ENCODE data around the gene EXOC4.
"Not testable (repeated sequence)": the region's sequence is repeated elsewhere in the genome, so short reads cannot be mapped to it uniquely, and the experiment has no call there.

Gene EXOC4

DNA sequence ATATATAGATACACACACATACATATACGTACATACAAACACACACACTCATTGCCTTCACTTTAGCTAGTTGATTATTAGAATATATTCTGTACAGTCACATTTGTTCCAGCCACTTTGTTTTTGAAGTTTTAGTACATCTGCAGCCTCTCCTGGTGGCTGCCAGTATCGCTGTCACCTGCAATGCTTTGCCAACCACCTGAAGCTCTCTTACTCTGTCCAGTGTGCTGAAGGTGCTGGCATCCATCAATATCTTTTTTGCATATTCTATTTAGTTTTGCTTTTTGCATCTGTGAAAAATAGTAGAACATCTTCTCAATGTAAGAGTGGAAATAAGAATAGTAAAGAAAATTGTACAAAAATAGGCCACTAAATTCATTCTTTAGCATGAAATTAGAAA lies 388.6 kb downstream of the EXOC4 start:
- H3K9me3 ChIP-seq (ENCODE audit: control extremely low read depth in 1 of 5, control insufficient read depth in 4 of 5, insufficient read depth in 2 of 5, low read depth in 1 of 5, low read length in 4 of 5) = peaks cover 0 to 1% (median 0%) of the 10 kb centered on the region in 5 experiments
- peaks cover 0 to 4% (median 2%) of the 10 kb centered on the region in 4 experiments for H3K36me3 ChIP-seq (ENCODE audit: control insufficient read depth in 4 of 4, insufficient read depth in 4 of 4, low read length in 3 of 4)
- H3K4me1 ChIP-seq (ENCODE audit: control extremely low read depth in 1 of 4, control insufficient read depth in 4 of 4, insufficient read depth in 4 of 4, low read length in 3 of 4) = peaks cover 0 to 8% (median 2%) of the 10 kb centered on the region in 4 experiments
- no peaks in the 10 kb centered on the region for H3K27me3 ChIP-seq (replicated peaks in 2 of 5; ENCODE audit: control insufficient read depth in 4 of 5, insufficient read depth in 5 of 5, low read length in 4 of 5)
- WGBS (ENCODE audit: insufficient coverage) = 100% methylated on average over 1 of the region's 2 CpGs
- ChIA-PET CTCF (interaction anchor here (1.0 to 1.2 kb wide), 2 partner anchors 12 to 55 kb away, joined by 3 to 4 read pairs; no protein-coding TSS in a partner anchor), POLR2A (no interaction called here)
- DNase-seq = no peak
- H3K4me3 ChIP-seq (ENCODE audit: control insufficient read depth in 1 of 7, extremely low read depth in 1 of 7, insufficient read depth in 4 of 7, low read depth in 2 of 7, low read length in 6 of 7) = no peak overlapping the region
- no peak overlapping the region for H3K27ac ChIP-seq (ENCODE audit: insufficient read depth in 1 of 2, low read depth in 1 of 2, low read length in 2 of 2, poor library complexity in 1 of 2, severe bottlenecking in 2 of 2)

DNA sequence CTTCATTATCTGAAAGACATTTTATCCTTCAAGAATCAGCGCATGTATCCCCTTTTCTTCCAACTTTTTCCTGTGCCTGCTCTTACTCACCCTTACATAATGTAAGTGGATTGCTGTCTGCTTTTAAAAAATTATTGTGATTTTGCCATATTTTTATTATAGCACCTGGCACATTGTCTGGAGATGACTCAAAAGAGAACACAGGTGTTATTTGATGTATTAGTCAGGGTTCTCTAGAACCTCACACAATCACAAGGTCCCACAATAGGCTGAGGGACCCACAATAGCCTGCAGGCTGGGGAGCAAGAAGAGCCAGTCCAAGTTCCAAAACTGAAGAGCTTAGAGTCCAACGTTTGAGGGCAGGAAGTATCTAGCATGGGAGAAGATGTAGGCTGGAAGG lies 390.0 kb downstream of the EXOC4 start:
- H3K27ac ChIP-seq (ENCODE audit: insufficient read depth in 1 of 2, low read depth in 1 of 2, low read length in 2 of 2, poor library complexity in 1 of 2, severe bottlenecking in 2 of 2) = no peak overlapping the region
- peaks cover 0 to 4% (median 2%) of the 10 kb centered on the region in 4 experiments for H3K36me3 ChIP-seq (ENCODE audit: control insufficient read depth in 4 of 4, insufficient read depth in 4 of 4, low read length in 3 of 4)
- H3K4me3 ChIP-seq (ENCODE audit: control insufficient read depth in 1 of 7, extremely low read depth in 1 of 7, insufficient read depth in 4 of 7, low read depth in 2 of 7, low read length in 6 of 7) = no peak overlapping the region
- no peak for DNase-seq
- peaks cover 0 to 14% (median 5%) of the 10 kb centered on the region in 4 experiments for H3K4me1 ChIP-seq (ENCODE audit: control extremely low read depth in 1 of 4, control insufficient read depth in 4 of 4, insufficient read depth in 4 of 4, low read length in 3 of 4)
- POLR2A ChIA-PET = no interaction called here
- peaks cover 0 to 1% (median 0%) of the 10 kb centered on the region in 5 experiments for H3K9me3 ChIP-seq (ENCODE audit: control extremely low read depth in 1 of 5, control insufficient read depth in 4 of 5, insufficient read depth in 2 of 5, low read depth in 1 of 5, low read length in 4 of 5)
- CTCF ChIA-PET = no interaction called here
- H3K27me3 ChIP-seq (replicated peaks in 2 of 5; ENCODE audit: control insufficient read depth in 4 of 5, insufficient read depth in 5 of 5, low read length in 4 of 5) = no peaks in the 10 kb centered on the region
- 100% methylated on average over 1 of the region's 2 CpGs for WGBS (ENCODE audit: insufficient coverage)

DNA sequence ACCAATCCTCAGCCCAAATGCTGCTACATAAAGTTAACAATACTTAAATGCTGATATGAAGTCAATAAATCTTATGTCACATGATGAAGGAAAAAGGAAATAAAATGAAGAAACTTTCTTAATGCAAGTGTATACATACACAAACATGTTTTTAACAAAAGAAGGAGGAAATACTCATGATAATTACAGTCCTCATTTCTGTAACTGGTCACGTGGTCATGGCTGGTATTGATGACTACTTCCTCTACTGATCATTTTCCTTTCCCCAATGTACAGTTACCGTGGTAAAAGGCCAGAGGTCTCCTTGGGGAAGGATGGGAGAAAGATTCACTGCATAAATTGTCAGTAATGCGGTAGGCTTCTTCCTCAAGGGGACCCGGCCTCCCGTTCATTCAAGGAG lies 390.8 kb downstream of the EXOC4 start:
- H3K27me3 ChIP-seq (replicated peaks in 2 of 5; ENCODE audit: control insufficient read depth in 4 of 5, insufficient read depth in 5 of 5, low read length in 4 of 5); DNase-seq; POLR2A ChIA-PET; H3K4me3 ChIP-seq (ENCODE audit: control insufficient read depth in 1 of 7, extremely low read depth in 1 of 7, insufficient read depth in 4 of 7, low read depth in 2 of 7, low read length in 6 of 7); H3K27ac ChIP-seq (ENCODE audit: insufficient read depth in 1 of 2, low read depth in 1 of 2, low read length in 2 of 2, poor library complexity in 1 of 2, severe bottlenecking in 2 of 2); CTCF ChIA-PET; H3K9me3 ChIP-seq (ENCODE audit: control extremely low read depth in 1 of 5, control insufficient read depth in 4 of 5, insufficient read depth in 2 of 5, low read depth in 1 of 5, low read length in 4 of 5); H3K36me3 ChIP-seq (ENCODE audit: control insufficient read depth in 4 of 4, insufficient read depth in 4 of 4, low read length in 3 of 4): not testable (repeated sequence)
- 67% methylated on average over 3 of the region's 5 CpGs for WGBS (ENCODE audit: insufficient coverage)
- peaks cover 0 to 14% (median 5%) of the 10 kb centered on the region in 4 experiments for H3K4me1 ChIP-seq (ENCODE audit: control extremely low read depth in 1 of 4, control insufficient read depth in 4 of 4, insufficient read depth in 4 of 4, low read length in 3 of 4)

DNA sequence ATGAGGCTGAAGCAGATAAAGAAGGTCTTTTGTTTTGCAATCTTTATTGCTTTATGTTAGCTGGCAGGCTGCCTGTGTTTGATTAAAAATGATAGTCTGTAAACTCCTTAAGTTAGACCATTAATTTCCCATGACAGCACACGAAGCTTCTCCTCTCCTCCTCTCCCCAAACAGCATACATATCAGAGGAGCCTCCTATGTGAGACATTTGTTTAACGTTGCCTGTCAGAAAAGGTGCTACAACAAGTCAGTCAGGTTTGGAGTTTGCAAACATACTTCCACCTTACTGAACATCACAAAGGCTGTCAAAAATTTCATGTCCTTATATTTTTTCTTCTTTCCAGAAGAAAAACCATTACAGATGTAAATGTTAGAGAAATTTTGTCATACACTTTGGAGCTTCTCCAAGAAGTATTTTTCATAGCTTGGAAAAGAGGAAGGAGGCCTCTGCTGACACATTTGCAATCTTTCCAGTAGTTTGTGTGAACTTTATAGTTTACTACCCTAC lies 393.1 kb downstream of the EXOC4 start:
- Histone ChIP-seq H3K36me3 (ENCODE audit: control insufficient read depth in 4 of 4, insufficient read depth in 4 of 4, low read length in 3 of 4) (peaks cover 0 to 4% (median 2%) of the 10 kb centered on the region in 4 experiments), H3K27ac (ENCODE audit: insufficient read depth in 1 of 2, low read depth in 1 of 2, low read length in 2 of 2, poor library complexity in 1 of 2, severe bottlenecking in 2 of 2) (peak overlapping the region in 1 of 2 experiments; percentile 23), H3K4me3 (ENCODE audit: control insufficient read depth in 1 of 7, extremely low read depth in 1 of 7, insufficient read depth in 4 of 7, low read depth in 2 of 7, low read length in 6 of 7) (no peak overlapping the region), H3K27me3 (replicated peaks in 2 of 5; ENCODE audit: control insufficient read depth in 4 of 5, insufficient read depth in 5 of 5, low read length in 4 of 5) (no peaks in the 10 kb centered on the region), H3K4me1 (ENCODE audit: control extremely low read depth in 1 of 4, control insufficient read depth in 4 of 4, insufficient read depth in 4 of 4, low read length in 3 of 4) (peaks cover 0 to 14% (median 5%) of the 10 kb centered on the region in 4 experiments), H3K9me3 (ENCODE audit: control extremely low read depth in 1 of 5, control insufficient read depth in 4 of 5, insufficient read depth in 2 of 5, low read depth in 1 of 5, low read length in 4 of 5) (no peaks in the 10 kb centered on the region)
- ChIA-PET POLR2A (no interaction called here), CTCF (no interaction called here)
- WGBS (ENCODE audit: insufficient coverage) = 44% methylated on average over 2 of the region's 2 CpGs
- DNase-seq = peak in 2 of 3 donors; percentile 34 to 36

DNA sequence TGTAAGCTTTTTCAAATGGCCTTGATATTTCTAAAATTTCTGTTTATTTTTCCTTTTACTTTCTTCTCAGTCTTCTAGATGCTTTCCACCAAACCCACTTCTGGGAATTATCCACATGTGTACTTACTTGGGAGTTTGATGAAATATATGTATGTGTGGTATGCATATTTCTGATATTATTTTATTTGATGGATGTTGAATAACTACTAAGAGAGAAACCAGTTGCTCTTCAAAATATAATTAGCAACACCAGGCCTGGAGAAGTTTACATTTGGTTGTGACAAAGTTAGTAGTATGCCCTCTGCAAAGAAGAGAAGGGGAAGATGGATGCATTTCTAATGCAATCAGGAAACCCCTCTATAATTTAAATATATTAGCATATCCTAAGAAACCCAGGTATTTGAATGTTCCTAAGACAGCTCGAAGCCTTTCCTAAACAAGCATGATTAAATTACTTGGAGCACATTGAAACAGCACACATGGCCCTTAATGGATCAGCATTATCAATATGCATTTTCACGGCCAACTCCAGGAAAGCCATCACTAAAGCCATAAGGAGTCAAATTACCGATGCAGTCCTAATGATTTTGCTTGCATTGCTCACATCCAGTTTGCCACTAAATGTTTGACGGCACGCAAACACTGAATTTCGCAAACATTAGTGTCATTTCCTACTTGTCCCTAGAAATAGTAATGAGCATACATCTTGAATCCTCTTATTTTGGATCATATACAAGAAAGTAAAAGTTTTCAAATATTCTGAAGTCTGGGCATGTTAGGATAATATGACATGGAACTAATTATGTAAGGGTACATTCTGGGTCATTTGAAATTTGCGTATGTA lies 393.8 kb downstream of the EXOC4 start:
- Histone ChIP-seq H3K4me1 (ENCODE audit: control extremely low read depth in 1 of 4, control insufficient read depth in 4 of 4, insufficient read depth in 4 of 4, low read length in 3 of 4) (peaks cover 0 to 14% (median 5%) of the 10 kb centered on the region in 4 experiments), H3K27me3 (replicated peaks in 2 of 5; ENCODE audit: control insufficient read depth in 4 of 5, insufficient read depth in 5 of 5, low read length in 4 of 5) (no peaks in the 10 kb centered on the region), H3K27ac (ENCODE audit: insufficient read depth in 1 of 2, low read depth in 1 of 2, low read length in 2 of 2, poor library complexity in 1 of 2, severe bottlenecking in 2 of 2) (peak overlapping the region in 1 of 2 experiments; percentile 23), H3K9me3 (ENCODE audit: control extremely low read depth in 1 of 5, control insufficient read depth in 4 of 5, insufficient read depth in 2 of 5, low read depth in 1 of 5, low read length in 4 of 5) (no peaks in the 10 kb centered on the region), H3K36me3 (ENCODE audit: control insufficient read depth in 4 of 4, insufficient read depth in 4 of 4, low read length in 3 of 4) (peaks cover 0 to 4% (median 2%) of the 10 kb centered on the region in 4 experiments), H3K4me3 (ENCODE audit: control insufficient read depth in 1 of 7, extremely low read depth in 1 of 7, insufficient read depth in 4 of 7, low read depth in 2 of 7, low read length in 6 of 7) (no peak overlapping the region)
- POLR2A ChIA-PET = no interaction called here
- CTCF ChIA-PET = no interaction called here
- WGBS (ENCODE audit: insufficient coverage) = 100% methylated on average over 2 of the region's 7 CpGs
- no peak for DNase-seq

DNA sequence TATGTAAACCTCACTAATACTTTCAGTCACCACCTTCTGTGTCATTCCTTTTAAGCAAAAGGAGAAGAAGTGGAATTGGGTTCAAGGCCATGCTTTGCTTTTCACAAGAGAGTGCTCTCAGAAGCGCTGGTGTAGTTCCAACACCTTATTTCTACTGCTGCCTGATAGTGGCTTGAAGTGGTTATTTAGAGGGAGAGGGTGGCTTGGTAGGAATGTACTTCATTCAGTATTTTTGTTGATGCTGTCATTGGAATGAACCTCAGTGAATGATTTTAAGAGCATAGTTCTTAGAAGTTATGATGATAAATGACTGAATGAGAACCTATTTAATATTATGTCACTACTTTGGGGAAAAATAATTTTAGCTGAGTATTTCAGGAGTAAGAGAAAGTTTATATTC lies 396.7 kb downstream of the EXOC4 start:
- Histone ChIP-seq H3K9me3 (ENCODE audit: control extremely low read depth in 1 of 5, control insufficient read depth in 4 of 5, insufficient read depth in 2 of 5, low read depth in 1 of 5, low read length in 4 of 5) (no peaks in the 10 kb centered on the region), H3K27ac (ENCODE audit: insufficient read depth in 1 of 2, low read depth in 1 of 2, low read length in 2 of 2, poor library complexity in 1 of 2, severe bottlenecking in 2 of 2) (no peak overlapping the region), H3K27me3 (replicated peaks in 2 of 5; ENCODE audit: control insufficient read depth in 4 of 5, insufficient read depth in 5 of 5, low read length in 4 of 5) (no peaks in the 10 kb centered on the region), H3K4me3 (ENCODE audit: control insufficient read depth in 1 of 7, extremely low read depth in 1 of 7, insufficient read depth in 4 of 7, low read depth in 2 of 7, low read length in 6 of 7) (no peak overlapping the region), H3K4me1 (ENCODE audit: control extremely low read depth in 1 of 4, control insufficient read depth in 4 of 4, insufficient read depth in 4 of 4, low read length in 3 of 4) (peaks cover 0 to 14% (median 5%) of the 10 kb centered on the region in 4 experiments), H3K36me3 (ENCODE audit: control insufficient read depth in 4 of 4, insufficient read depth in 4 of 4, low read length in 3 of 4) (peaks cover 0 to 1% (median 0%) of the 10 kb centered on the region in 4 experiments)
- DNase-seq = no peak
- WGBS (ENCODE audit: insufficient coverage) = 100% methylated on average over 1 of the region's 1 CpG
- POLR2A ChIA-PET = no interaction called here
- CTCF ChIA-PET = no interaction called here

DNA sequence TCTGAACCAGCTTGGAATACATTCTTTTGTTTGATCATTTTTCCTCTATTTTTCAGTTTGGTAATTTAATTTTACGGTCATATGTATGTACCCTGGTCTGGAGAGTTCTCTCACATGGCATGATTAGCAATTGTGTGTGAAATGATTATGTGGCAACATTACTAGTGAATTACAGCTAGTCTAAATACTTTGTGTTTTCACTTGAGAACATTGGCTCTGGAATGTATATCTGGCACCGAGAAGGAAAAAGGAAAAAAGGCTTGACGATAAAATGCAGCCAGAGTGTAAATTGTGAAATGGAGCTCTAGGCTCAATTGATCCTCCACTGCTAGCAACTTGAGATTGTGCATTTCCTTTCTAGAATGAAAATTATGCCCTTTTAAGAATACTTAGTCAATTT lies 397.2 kb downstream of the EXOC4 start:
- ChIA-PET POLR2A (no interaction called here), CTCF (no interaction called here)
- Histone ChIP-seq H3K4me1 (ENCODE audit: control extremely low read depth in 1 of 4, control insufficient read depth in 4 of 4, insufficient read depth in 4 of 4, low read length in 3 of 4) (peaks cover 0 to 14% (median 5%) of the 10 kb centered on the region in 4 experiments), H3K9me3 (ENCODE audit: control extremely low read depth in 1 of 5, control insufficient read depth in 4 of 5, insufficient read depth in 2 of 5, low read depth in 1 of 5, low read length in 4 of 5) (no peaks in the 10 kb centered on the region), H3K27me3 (replicated peaks in 2 of 5; ENCODE audit: control insufficient read depth in 4 of 5, insufficient read depth in 5 of 5, low read length in 4 of 5) (no peaks in the 10 kb centered on the region), H3K27ac (ENCODE audit: insufficient read depth in 1 of 2, low read depth in 1 of 2, low read length in 2 of 2, poor library complexity in 1 of 2, severe bottlenecking in 2 of 2) (no peak overlapping the region), H3K36me3 (ENCODE audit: control insufficient read depth in 4 of 4, insufficient read depth in 4 of 4, low read length in 3 of 4) (no peaks in the 10 kb centered on the region), H3K4me3 (ENCODE audit: control insufficient read depth in 1 of 7, extremely low read depth in 1 of 7, insufficient read depth in 4 of 7, low read depth in 2 of 7, low read length in 6 of 7) (no peak overlapping the region)
- DNase-seq = no peak
- 100% methylated on average over 1 of the region's 3 CpGs for WGBS (ENCODE audit: insufficient coverage)
